AG10803 (cell line): ENCODE results near the gene CDKAL1.
"Not testable (repeated sequence)": the region's sequence is repeated elsewhere in the genome, so short reads cannot be mapped to it uniquely, and the experiment has no call there.

Experiments used
- DNase-seq: peaks from one replicate; pipeline ENCODE4 v3.0.0; 2010; ENCODE audit warnings: low read depth
- H3K4me3 ChIP-seq: 2 replicates; pipeline ENCODE4 v1.5.1; 2011; ENCODE audit warnings: mild to moderate bottlenecking, low read length, control low read depth
- CTCF ChIP-seq: conservative IDR thresholded peaks from 2 replicates; pipeline ENCODE4 v1.5.1; 2011; ENCODE audit warnings: mild to moderate bottlenecking, low read length, control low read depth, inconsistent platforms

Gene CDKAL1

GRCh38 chr6:20755631-20756030 lies 221.4 kb downstream of the CDKAL1 start:
- peak; percentile 63 for DNase-seq
- no peak overlapping the region for H3K4me3 ChIP-seq
- no peak for TF ChIP-seq CTCF

- not testable (repeated sequence) for H3K4me3 ChIP-seq, DNase-seq
These were observed 222.4 kb downstream of the CDKAL1 start for GRCh38 chr6:20756584-20757147.

- DNase-seq = peak; percentile 25
- no peak overlapping the region for H3K4me3 ChIP-seq
- no peak for TF ChIP-seq CTCF
These were observed 223.5 kb downstream of the CDKAL1 start for GRCh38 chr6:20757761-20758160.

GRCh38 chr6:20763296-20763695 lies 229.0 kb downstream of the CDKAL1 start:
- H3K4me3 ChIP-seq = no peak overlapping the region
- no peak for TF ChIP-seq CTCF
- DNase-seq = no peak

- no peak overlapping the region for H3K4me3 ChIP-seq
- no peak for TF ChIP-seq CTCF
- no peak for DNase-seq
These were observed 235.4 kb downstream of the CDKAL1 start for GRCh38 chr6:20769631-20770030.

- no peak for TF ChIP-seq CTCF
- DNase-seq = peak; percentile 17
- no peak overlapping the region for H3K4me3 ChIP-seq
These were observed 236.5 kb downstream of the CDKAL1 start for GRCh38 chr6:20770773-20771172.

- TF ChIP-seq CTCF = no peak
- DNase-seq = no peak
- no peak overlapping the region for H3K4me3 ChIP-seq
These were observed 237.2 kb downstream of the CDKAL1 start for GRCh38 chr6:20771409-20771808.

- no peak for DNase-seq
- no peak for TF ChIP-seq CTCF
- H3K4me3 ChIP-seq = no peak overlapping the region
These were observed 239.6 kb downstream of the CDKAL1 start for GRCh38 chr6:20773822-20774221.
